SHP77 treated with DMSO at 0.1 percent for 48 hours (cell line): ENCODE data around the gene PCDHGC5.

ENCODE experiments used
- DNase-seq: peaks from one replicate; lab custom pipeline; 2025; lab: John Stamatoyannopoulos, UW

Gene PCDHGC5

GRCh38 chr5:141488591-141489561, at the start of gene PCDHGC5:
TSS of gene PCDHGC5 (plus strand) at chr5:141489081. CDS start at chr5:141489241, 160 bp downstream.
- DNase-seq: no peak

GRCh38 chr5:141439411-141440141, 49.3 kb upstream of the PCDHGC5 start:
- no peak for DNase-seq

GRCh38 chr5:141440341-141440740, 48.5 kb upstream of the PCDHGC5 start:
- DNase-seq: no peak

GRCh38 chr5:141441571-141442170, 47.2 kb upstream of the PCDHGC5 start:
- no peak for DNase-seq

- no peak for DNase-seq
Observed at GRCh38 chr5:141465351-141465750, 23.5 kb upstream of the PCDHGC5 start.

- no peak for DNase-seq
Observed at GRCh38 chr5:141475625-141476131, 13.2 kb upstream of the PCDHGC5 start, which contains the start of gene PCDHGC3. TSS of gene PCDHGC3 (plus strand) at chr5:141475966. CDS start at chr5:141476117, 151 bp downstream.

GRCh38 chr5:141476132-141476911, 12.6 kb upstream of the PCDHGC5 start:
- DNase-seq: no peak

- DNase-seq: no peak
Observed at GRCh38 chr5:141477044-141477575, 11.8 kb upstream of the PCDHGC5 start.

GRCh38 chr5:141477815-141478214, 11.1 kb upstream of the PCDHGC5 start:
- no peak for DNase-seq

- no peak for DNase-seq
Observed at GRCh38 chr5:141478321-141478945, 10.4 kb upstream of the PCDHGC5 start.

- no peak for DNase-seq
Observed at GRCh38 chr5:141479776-141480175, 9.1 kb upstream of the PCDHGC5 start.

- DNase-seq: no peak
Observed at GRCh38 chr5:141483902-141484301, 5.0 kb upstream of the PCDHGC5 start.

GRCh38 chr5:141484310-141484640, 4.6 kb upstream of the PCDHGC5 start:
- no peak for DNase-seq

GRCh38 chr5:141484641-141485311, 4.1 kb upstream of the PCDHGC5 start, which contains the start of gene PCDHGC4:
TSS of gene PCDHGC4 (plus strand) at chr5:141485030. CDS start at chr5:141485174, 144 bp downstream.
- DNase-seq: no peak

GRCh38 chr5:141485321-141486055, 3.4 kb upstream of the PCDHGC5 start:
- no peak for DNase-seq

GRCh38 chr5:141486091-141486490, 2.8 kb upstream of the PCDHGC5 start:
- no peak for DNase-seq

- DNase-seq: no peak
Observed at GRCh38 chr5:141487131-141487530, 1.8 kb upstream of the PCDHGC5 start.

- no peak for DNase-seq
Observed at GRCh38 chr5:141489841-141490240, 960 bp downstream of the PCDHGC5 start.

- no peak for DNase-seq
Observed at GRCh38 chr5:141490271-141490670, 1.4 kb downstream of the PCDHGC5 start.
